ENCODE results near the gene ATAT1. TPM values are rescaled to one million over a fixed set of nuclear protein-coding genes. Genes with fewer than 3 reads are reported as not detected.

ATAT1 gene
- total and polyA plus RNA-seq, 2 experiments from 2014 or later, result 12.8 to 23.0 TPM

DNA sequence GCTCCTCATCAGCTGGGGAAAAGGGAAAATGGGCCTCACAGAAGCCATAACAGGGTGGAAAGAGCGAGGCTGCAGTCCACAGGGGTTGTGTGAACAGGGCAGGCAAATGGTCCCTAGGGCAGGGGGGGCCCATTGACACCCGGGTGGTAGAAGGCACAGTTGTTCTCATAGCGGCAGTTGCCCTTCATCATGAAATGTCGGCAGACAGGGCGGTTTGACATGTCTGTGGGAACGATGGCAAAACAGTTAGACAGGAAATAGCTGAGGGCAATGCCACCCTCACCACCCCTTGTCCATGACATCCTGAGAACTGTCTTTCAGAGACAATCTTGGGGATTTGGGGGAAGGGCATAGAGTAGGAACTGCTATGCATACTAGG is 25.2 kb upstream of the ATAT1 start (continued):
- TF ChIP-seq, protein P1, sequence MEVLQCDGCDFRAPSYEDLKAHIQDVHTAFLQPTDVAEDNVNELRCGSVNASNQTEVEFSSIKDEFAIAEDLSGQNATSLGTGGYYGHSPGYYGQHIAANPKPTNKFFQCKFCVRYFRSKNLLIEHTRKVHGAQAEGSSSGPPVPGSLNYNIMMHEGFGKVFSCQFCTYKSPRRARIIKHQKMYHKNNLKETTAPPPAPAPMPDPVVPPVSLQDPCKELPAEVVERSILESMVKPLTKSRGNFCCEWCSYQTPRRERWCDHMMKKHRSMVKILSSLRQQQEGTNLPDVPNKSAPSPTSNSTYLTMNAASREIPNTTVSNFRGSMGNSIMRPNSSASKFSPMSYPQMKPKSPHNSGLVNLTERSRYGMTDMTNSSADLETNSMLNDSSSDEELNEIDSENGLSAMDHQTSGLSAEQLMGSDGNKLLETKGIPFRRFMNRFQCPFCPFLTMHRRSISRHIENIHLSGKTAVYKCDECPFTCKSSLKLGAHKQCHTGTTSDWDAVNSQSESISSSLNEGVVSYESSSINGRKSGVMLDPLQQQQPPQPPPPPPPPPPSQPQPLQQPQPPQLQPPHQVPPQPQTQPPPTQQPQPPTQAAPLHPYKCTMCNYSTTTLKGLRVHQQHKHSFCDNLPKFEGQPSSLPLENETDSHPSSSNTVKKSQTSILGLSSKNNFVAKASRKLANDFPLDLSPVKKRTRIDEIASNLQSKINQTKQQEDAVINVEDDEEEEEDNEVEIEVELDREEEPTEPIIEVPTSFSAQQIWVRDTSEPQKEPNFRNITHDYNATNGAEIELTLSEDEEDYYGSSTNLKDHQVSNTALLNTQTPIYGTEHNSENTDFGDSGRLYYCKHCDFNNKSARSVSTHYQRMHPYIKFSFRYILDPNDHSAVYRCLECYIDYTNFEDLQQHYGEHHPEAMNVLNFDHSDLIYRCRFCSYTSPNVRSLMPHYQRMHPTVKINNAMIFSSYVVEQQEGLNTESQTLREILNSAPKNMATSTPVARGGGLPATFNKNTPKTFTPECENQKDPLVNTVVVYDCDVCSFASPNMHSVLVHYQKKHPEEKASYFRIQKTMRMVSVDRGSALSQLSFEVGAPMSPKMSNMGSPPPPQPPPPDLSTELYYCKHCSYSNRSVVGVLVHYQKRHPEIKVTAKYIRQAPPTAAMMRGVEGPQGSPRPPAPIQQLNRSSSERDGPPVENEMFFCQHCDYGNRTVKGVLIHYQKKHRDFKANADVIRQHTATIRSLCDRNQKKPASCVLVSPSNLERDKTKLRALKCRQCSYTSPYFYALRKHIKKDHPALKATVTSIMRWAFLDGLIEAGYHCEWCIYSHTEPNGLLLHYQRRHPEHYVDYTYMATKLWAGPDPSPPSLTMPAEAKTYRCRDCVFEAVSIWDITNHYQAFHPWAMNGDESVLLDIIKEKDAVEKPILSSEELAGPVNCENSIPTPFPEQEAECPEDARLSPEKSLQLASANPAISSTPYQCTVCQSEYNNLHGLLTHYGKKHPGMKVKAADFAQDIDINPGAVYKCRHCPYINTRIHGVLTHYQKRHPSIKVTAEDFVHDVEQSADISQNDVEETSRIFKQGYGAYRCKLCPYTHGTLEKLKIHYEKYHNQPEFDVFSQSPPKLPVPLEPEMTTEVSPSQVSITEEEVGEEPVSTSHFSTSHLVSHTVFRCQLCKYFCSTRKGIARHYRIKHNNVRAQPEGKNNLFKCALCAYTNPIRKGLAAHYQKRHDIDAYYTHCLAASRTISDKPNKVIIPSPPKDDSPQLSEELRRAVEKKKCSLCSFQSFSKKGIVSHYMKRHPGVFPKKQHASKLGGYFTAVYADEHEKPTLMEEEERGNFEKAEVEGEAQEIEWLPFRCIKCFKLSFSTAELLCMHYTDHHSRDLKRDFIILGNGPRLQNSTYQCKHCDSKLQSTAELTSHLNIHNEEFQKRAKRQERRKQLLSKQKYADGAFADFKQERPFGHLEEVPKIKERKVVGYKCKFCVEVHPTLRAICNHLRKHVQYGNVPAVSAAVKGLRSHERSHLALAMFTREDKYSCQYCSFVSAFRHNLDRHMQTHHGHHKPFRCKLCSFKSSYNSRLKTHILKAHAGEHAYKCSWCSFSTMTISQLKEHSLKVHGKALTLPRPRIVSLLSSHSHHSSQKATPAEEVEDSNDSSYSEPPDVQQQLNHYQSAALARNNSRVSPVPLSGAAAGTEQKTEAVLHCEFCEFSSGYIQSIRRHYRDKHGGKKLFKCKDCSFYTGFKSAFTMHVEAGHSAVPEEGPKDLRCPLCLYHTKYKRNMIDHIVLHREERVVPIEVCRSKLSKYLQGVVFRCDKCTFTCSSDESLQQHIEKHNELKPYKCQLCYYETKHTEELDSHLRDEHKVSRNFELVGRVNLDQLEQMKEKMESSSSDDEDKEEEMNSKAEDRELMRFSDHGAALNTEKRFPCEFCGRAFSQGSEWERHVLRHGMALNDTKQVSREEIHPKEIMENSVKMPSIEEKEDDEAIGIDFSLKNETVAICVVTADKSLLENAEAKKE (CRISPR knock-in tag; IDR thresholded peaks at IDR 0.05), result no peak
- TF ChIP-seq EZH2 (IDR thresholded peaks at IDR 0.05; ENCODE audit: low read depth, unreplicated experiment), result no peak
- TF ChIP-seq ZNF114 (CRISPR knock-in tag; IDR thresholded peaks at IDR 0.05), result no peak
- no peak for TF ChIP-seq NANOG (IDR thresholded peaks at IDR 0.05; ENCODE audit: borderline replicate concordance)
- TF ChIP-seq STAT1 (IDR thresholded peaks at IDR 0.05; ENCODE audit: unreplicated experiment), result no peak

DNA sequence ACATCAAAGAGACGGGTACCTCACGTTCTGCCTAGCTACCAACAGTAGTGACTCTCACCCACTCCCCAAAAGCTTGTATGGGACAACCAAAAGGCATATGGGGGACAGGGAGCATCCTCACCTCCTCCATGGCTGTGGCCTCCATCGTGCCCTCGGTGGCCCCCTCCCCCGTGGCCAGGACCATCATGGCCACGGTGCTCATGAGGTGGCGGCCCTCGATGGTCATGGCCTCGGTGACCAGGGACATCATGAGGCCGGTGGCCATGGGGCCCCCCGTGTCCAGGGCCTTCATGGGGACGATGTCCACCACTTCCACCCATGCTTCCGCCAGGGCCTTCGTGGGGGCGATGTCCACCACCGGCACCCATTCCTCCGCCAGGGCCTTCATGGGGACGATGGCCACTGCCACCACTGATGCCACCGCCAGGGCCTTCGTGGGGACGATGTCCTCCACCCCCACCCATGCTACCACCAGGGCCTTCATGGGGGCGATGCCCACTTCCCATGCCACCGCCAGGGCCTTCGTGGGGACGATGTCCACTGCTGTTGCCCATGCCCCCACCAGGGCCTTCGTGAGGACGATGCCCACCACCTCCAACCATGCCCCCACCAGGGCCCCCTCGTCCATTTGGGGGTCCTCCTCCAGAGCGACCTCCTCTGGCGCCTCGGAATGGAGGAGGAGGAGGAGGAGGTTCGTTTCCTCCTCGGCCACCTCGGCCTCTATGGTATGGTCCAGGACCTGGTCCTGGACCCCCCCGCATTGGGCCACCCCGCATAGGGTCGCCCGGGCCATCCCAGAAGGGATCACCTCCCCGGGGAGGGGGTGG is 24.6 kb upstream of the ATAT1 start:
- H3K36me3 Mint-ChIP-seq (ENCODE audit: low read depth), result peaks cover 80% of the 10 kb centered on the region
- H3K27ac Mint-ChIP-seq, result no peak overlapping the region
- Histone ChIP-seq H3K36me3 (ENCODE audit: insufficient read depth) (peaks cover 52% of the 10 kb centered on the region), H3K79me2 (replicated peaks; ENCODE audit: insufficient read depth) (0 out of 2 replicates have a peak, but pooled peaks cover 3% of the 10 kb centered on the region), H3K4me1 (ENCODE audit: insufficient read depth) (no peaks in the 10 kb centered on the region), H3K4me2 (no peak overlapping the region), H3K9me2 (ENCODE audit: insufficient read depth) (no peaks in the 10 kb centered on the region), H2AFZ (no peak overlapping the region), H3K4me3 (no peak overlapping the region), H4K20me1 (replicated peaks; ENCODE audit: insufficient read depth) (peaks cover 28% of the 10 kb centered on the region), H3K27me3 (ENCODE audit: insufficient read depth) (no peaks in the 10 kb centered on the region), H3F3A (replicated peaks; ENCODE audit: low read depth) (peaks cover 67% of the 10 kb centered on the region), H3K27ac (ENCODE audit: low read depth) (no peak overlapping the region)
- H3K9me3 Mint-ChIP-seq, result no peaks in the 10 kb centered on the region
- no peak for DNase-seq (ENCODE audit: low spot score)
- H3K4me3 Mint-ChIP-seq, result no peak overlapping the region
- H3K27me3 Mint-ChIP-seq (ENCODE audit: insufficient read depth, low read depth, poor library complexity), result peaks cover 12% of the 10 kb centered on the region
- H3K4me1 Mint-ChIP-seq, result no peaks in the 10 kb centered on the region; the same call in 2 of the 3 replicates
- ATAC-seq, result no peak
- TF ChIP-seq, protein P2, sequence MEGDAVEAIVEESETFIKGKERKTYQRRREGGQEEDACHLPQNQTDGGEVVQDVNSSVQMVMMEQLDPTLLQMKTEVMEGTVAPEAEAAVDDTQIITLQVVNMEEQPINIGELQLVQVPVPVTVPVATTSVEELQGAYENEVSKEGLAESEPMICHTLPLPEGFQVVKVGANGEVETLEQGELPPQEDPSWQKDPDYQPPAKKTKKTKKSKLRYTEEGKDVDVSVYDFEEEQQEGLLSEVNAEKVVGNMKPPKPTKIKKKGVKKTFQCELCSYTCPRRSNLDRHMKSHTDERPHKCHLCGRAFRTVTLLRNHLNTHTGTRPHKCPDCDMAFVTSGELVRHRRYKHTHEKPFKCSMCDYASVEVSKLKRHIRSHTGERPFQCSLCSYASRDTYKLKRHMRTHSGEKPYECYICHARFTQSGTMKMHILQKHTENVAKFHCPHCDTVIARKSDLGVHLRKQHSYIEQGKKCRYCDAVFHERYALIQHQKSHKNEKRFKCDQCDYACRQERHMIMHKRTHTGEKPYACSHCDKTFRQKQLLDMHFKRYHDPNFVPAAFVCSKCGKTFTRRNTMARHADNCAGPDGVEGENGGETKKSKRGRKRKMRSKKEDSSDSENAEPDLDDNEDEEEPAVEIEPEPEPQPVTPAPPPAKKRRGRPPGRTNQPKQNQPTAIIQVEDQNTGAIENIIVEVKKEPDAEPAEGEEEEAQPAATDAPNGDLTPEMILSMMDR (conservative IDR thresholded peaks at IDR 0.05; ENCODE audit: low read depth in 2 of 2), result no peak
- TF ChIP-seq ZNF114 (CRISPR knock-in tag; IDR thresholded peaks at IDR 0.05) (no peak), CREB1 (CRISPR knock-in tag; IDR thresholded peaks at IDR 0.05; ENCODE audit: low read depth) (no peak), JUNB (IDR thresholded peaks at IDR 0.05; ENCODE audit: unreplicated experiment) (no peak), POLR2AphosphoS5 (IDR thresholded peaks at IDR 0.05; ENCODE audit: low read depth) (no peak), EZH2phosphoT487 (IDR thresholded peaks at IDR 0.05; ENCODE audit: unreplicated experiment) (no peak), EZH2 (IDR thresholded peaks at IDR 0.05; ENCODE audit: low read depth, unreplicated experiment) (no peak)
